ENCODE results near the gene SLC7A1. TPM values are rescaled to one million over a fixed set of nuclear protein-coding genes. Genes with fewer than 3 reads are reported as not detected.

The SLC7A1 gene
- total and polyA plus RNA-seq, 8 donors: 2.3 to 95.1 (median 21.2) TPM

DNA sequence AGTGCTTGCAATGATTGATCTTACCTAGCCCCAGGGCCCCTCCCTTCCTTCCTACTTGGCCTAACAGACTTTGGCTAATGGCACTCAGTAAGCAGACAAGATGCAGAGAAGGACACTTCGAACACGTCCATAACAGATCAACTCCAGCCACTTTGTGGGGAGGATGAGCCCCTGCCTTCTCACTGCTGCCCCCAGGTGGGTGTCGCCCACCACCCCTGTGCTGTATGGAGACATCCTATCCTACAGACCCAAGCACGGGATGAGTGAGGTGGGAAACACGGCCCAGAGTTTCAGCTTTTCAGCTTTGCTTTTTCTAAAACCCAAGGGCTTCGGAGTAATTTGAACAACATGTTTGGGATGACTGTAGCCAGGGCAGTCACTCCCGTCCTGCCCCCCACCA, 5.5 kb downstream of the SLC7A1 start:
- Histone ChIP-seq H3K27me3 (no peaks in the 10 kb centered on the region), H3K4me1 (peaks cover 0 to 77% (median 32%) of the 10 kb centered on the region in 4 donors), H3K27ac (peak overlapping the region in 2 of 5 donors; percentile 32 to 72), H3K9me3 (no peaks in the 10 kb centered on the region), H3K4me3 (no peak overlapping the region), H3K36me3 (no peaks in the 10 kb centered on the region)
- no peak for DNase-seq
- 73 to 85% (median 82%) methylated on average over 7 of the region's 7 CpGs; no CpG with 5 or more reads in 1 of the 5 donors for WGBS, 5 donors
- TF ChIP-seq POLR2A (IDR thresholded peaks at IDR 0.05) (no peak), EP300 (IDR thresholded peaks at IDR 0.05) (no peak), POLR2AphosphoS5 (IDR thresholded peaks at IDR 0.05) (no peak)
- TF ChIP-seq, protein P1, sequence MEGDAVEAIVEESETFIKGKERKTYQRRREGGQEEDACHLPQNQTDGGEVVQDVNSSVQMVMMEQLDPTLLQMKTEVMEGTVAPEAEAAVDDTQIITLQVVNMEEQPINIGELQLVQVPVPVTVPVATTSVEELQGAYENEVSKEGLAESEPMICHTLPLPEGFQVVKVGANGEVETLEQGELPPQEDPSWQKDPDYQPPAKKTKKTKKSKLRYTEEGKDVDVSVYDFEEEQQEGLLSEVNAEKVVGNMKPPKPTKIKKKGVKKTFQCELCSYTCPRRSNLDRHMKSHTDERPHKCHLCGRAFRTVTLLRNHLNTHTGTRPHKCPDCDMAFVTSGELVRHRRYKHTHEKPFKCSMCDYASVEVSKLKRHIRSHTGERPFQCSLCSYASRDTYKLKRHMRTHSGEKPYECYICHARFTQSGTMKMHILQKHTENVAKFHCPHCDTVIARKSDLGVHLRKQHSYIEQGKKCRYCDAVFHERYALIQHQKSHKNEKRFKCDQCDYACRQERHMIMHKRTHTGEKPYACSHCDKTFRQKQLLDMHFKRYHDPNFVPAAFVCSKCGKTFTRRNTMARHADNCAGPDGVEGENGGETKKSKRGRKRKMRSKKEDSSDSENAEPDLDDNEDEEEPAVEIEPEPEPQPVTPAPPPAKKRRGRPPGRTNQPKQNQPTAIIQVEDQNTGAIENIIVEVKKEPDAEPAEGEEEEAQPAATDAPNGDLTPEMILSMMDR (IDR thresholded peaks at IDR 0.05): no peak
- intact Hi-C loops (cut with DNase I; ENCODE audit: low total_unique reads): no loop called here

DNA sequence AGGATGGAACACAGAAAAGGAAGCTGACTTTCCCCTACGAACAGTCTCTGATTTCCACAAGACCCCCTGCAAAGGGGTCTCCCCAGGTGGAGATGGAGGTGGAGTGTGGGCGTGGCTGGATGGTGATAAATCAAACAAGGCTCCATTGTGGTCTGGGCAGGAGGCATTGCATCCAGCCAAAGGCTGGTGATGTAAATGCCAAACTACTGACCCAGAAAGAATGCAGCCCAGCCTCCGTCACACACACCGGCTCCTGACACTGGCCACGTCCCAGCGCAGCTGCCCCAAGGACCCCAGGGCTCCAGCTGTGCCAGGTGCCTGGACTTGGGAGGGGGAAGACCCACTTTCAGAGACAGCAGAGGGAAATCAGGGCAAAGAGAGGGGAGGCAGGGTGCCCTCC, 6.3 kb downstream of the SLC7A1 start:
- Histone ChIP-seq H3K4me3 (no peak overlapping the region), H3K4me1 (peaks cover 0 to 73% (median 28%) of the 10 kb centered on the region in 4 donors), H3K36me3 (no peaks in the 10 kb centered on the region), H3K9me3 (no peaks in the 10 kb centered on the region), H3K27me3 (no peaks in the 10 kb centered on the region), H3K27ac (peak overlapping the region in 3 of 5 donors; percentile 12 to 72 (median 32))
- TF ChIP-seq POLR2A (IDR thresholded peaks at IDR 0.05) (no peak), EP300 (IDR thresholded peaks at IDR 0.05) (no peak), POLR2AphosphoS5 (IDR thresholded peaks at IDR 0.05) (peak in 1 of 3 donors; percentile 7)
- DNase-seq: no peak
- 46 to 60% (median 54%) methylated on average over 6 of the region's 6 CpGs for WGBS, 5 donors
- intact Hi-C loops (cut with DNase I; ENCODE audit: low total_unique reads): no loop called here

DNA sequence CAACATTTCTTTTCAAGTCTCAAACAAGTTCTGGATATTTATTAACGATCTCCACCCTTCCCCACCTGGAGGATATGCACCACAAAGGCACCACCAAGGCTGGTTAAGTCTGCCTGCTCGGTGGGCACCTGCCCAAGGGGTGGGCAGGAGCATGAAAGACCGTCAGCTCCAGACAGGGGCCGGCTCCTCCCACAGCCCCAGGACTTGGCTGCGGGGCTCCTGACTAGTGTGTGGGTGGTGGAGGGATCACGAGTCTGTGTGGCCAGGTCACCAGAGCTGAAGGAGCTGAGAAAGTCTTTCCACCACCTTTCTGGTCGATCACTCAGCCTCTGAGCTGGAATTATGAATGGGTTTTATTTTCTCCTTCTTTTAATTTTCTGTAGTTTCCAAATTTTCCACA, 7.8 kb downstream of the SLC7A1 start:
- Histone ChIP-seq H3K36me3 (no peaks in the 10 kb centered on the region), H3K4me1 (peaks cover 4 to 71% (median 23%) of the 10 kb centered on the region in 4 donors), H3K9me3 (no peaks in the 10 kb centered on the region), H3K27me3 (no peaks in the 10 kb centered on the region), H3K4me3 (no peak overlapping the region), H3K27ac (no peak overlapping the region)
- 56 to 61% (median 57%) methylated on average over 7 of the region's 7 CpGs for WGBS, 5 donors
- no peak for DNase-seq
- TF ChIP-seq POLR2A (IDR thresholded peaks at IDR 0.05) (no peak), EP300 (IDR thresholded peaks at IDR 0.05) (no peak), POLR2AphosphoS5 (IDR thresholded peaks at IDR 0.05) (no peak)
- TF ChIP-seq, protein P1 (IDR thresholded peaks at IDR 0.05): no peak
- intact Hi-C loops (cut with DNase I; ENCODE audit: low total_unique reads): no loop called here

DNA sequence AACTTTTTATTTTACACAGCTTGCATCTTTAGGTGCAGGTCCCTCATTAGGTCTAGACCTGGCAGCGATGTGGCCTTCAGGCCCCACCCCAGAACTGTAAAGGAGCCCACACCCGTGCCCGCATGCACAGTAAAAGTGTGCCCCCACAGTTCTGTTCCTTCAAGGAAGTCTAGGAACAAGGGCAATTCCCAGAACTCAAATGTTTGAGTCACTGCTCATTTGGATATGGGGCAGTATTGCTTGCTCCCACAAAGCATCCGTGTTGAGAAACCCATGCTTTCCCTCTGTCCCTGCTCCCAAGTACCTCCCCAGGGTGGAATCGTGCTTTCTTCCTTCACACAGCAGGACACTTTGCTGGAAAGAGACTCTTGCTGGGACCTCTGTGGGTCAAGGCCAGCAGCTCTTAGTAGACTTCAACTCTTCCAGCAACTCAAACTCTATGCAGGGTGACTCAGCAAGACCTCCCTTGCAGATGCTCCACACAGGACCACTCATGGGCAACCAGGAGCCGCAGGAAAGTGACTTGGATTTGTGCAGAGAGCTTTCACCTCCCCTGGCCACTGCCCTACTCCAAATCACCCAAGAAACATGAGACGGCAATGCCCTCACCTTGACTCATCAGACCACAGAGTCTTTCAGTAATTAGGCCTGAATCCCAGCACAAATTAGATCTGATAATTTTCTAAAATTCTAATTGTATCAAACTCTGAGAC, 12.3 kb downstream of the SLC7A1 start:
- Histone ChIP-seq H3K27me3 (no peaks in the 10 kb centered on the region), H3K27ac (no peak overlapping the region), H3K4me1 (peaks cover 16 to 66% (median 35%) of the 10 kb centered on the region in 4 donors), H3K4me3 (no peak overlapping the region), H3K9me3 (no peaks in the 10 kb centered on the region), H3K36me3 (no peaks in the 10 kb centered on the region)
- DNase-seq: no peak
- TF ChIP-seq POLR2A (IDR thresholded peaks at IDR 0.05) (no peak), POLR2AphosphoS5 (IDR thresholded peaks at IDR 0.05) (no peak), EP300 (IDR thresholded peaks at IDR 0.05) (no peak)
- TF ChIP-seq, protein P1 (IDR thresholded peaks at IDR 0.05): no peak
- WGBS, 5 donors: 82 to 90% (median 89%) methylated on average over 7 of the region's 7 CpGs
- intact Hi-C loops (cut with DNase I; ENCODE audit: low total_unique reads): no loop called here

DNA sequence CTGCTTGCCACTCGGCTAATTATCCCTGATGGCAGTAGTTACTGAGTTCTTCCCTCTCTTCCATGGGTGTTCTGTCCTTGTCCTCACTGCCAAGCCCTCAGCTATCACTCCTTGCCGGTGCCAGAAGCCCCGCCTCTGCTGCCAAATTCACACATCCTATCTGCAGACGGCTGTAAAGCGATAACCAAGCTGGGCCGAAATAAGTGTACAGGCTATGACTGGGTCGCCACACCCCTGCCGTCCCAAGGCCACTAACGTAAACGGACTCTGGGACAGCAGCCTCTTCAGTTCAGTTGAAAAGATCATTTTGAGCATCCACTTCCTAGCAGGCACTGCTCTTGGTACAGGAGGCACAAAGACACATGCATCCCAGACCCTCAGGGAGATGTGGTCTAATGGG, 13.3 kb downstream of the SLC7A1 start:
- Histone ChIP-seq H3K4me3 (no peak overlapping the region), H3K36me3 (no peaks in the 10 kb centered on the region), H3K27me3 (no peaks in the 10 kb centered on the region), H3K9me3 (no peaks in the 10 kb centered on the region), H3K4me1 (peaks cover 21 to 66% (median 37%) of the 10 kb centered on the region in 4 donors), H3K27ac (no peak overlapping the region)
- no peak for TF ChIP-seq EP300 (IDR thresholded peaks at IDR 0.05)
- TF ChIP-seq, protein P1 (IDR thresholded peaks at IDR 0.05): no peak
- TF ChIP-seq POLR2A (IDR thresholded peaks at IDR 0.05): no peak
- intact Hi-C loops (cut with DNase I; ENCODE audit: low total_unique reads): no loop called here
- DNase-seq: no peak
- WGBS, 5 donors: 40 to 50% (median 41%) methylated on average over 10 of the region's 10 CpGs
